ENCODE data around the gene CRAMP1.

GRCh38 chr16:1662543-1662942, 50.4 kb downstream of the CRAMP1 start:
- TF ChIP-seq CTCF (IDR thresholded peaks at IDR 0.05) (no peak), POLR2A (IDR thresholded peaks at IDR 0.05) (no peak)

Measured in tibial nerve (tissue), 3 donors.